SKM-1 (cell line): ENCODE measurements around the gene C1QTNF6.
A peak's percentile ranks its signal among the peaks of the same experiment; 100 is the strongest.
"Not testable (repeated sequence)": the region's sequence is repeated elsewhere in the genome, so short reads cannot be mapped to it uniquely, and the experiment has no call there.

Source experiments
- DNase-seq: peaks from one replicate; lab custom pipeline; 2025; ENCODE audit not compliant: unreplicated experiment; lab: John Stamatoyannopoulos, UW

Gene C1QTNF6

GRCh38 chr22:37177755-37178154 lies 10.3 kb downstream of the C1QTNF6 start:
- DNase-seq, result no peak

- no peak for DNase-seq
These were observed 10.8 kb downstream of the C1QTNF6 start for GRCh38 chr22:37177221-37177620.

- peak; percentile 63 for DNase-seq
These were observed 11.5 kb downstream of the C1QTNF6 start for GRCh38 chr22:37176464-37177061.

- DNase-seq, result no peak
These were observed 12.4 kb downstream of the C1QTNF6 start for GRCh38 chr22:37175414-37176281.

GRCh38 chr22:37174964-37175363 lies 13.1 kb downstream of the C1QTNF6 start:
- no peak for DNase-seq

GRCh38 chr22:37173709-37174108 lies 14.3 kb downstream of the C1QTNF6 start:
- no peak for DNase-seq

GRCh38 chr22:37172266-37173245 lies 15.5 kb downstream of the C1QTNF6 start:
- no peak for DNase-seq

GRCh38 chr22:37171662-37172061 lies 16.4 kb downstream of the C1QTNF6 start:
- DNase-seq, result no peak

- DNase-seq, result not testable (repeated sequence)
These were observed 17.2 kb downstream of the C1QTNF6 start for GRCh38 chr22:37170689-37171405.

- DNase-seq, result no peak
These were observed 17.9 kb downstream of the C1QTNF6 start for GRCh38 chr22:37169947-37170688.

GRCh38 chr22:37169406-37169805 lies 18.6 kb downstream of the C1QTNF6 start:
- DNase-seq, result no peak

GRCh38 chr22:37167981-37168647 lies 19.9 kb downstream of the C1QTNF6 start:
- no peak for DNase-seq

GRCh38 chr22:37167176-37167980 lies 20.7 kb downstream of the C1QTNF6 start:
- DNase-seq, result no peak

GRCh38 chr22:37166675-37167066 lies 21.4 kb downstream of the C1QTNF6 start:
- DNase-seq, result peak; percentile 65

- no peak for DNase-seq
These were observed 21.9 kb downstream of the C1QTNF6 start for GRCh38 chr22:37165940-37166674.

GRCh38 chr22:37165066-37165465 lies 23.0 kb downstream of the C1QTNF6 start:
- DNase-seq, result no peak

GRCh38 chr22:37164505-37164887 lies 23.6 kb downstream of the C1QTNF6 start:
- DNase-seq, result no peak
